ENCODE results near the gene ROCK2. TPM values are rescaled to one million over a fixed set of nuclear protein-coding genes. Genes with fewer than 3 reads are reported as not detected.

Gene ROCK2
- total and polyA plus RNA-seq, 3 donors from 2014 or later, result 4.6 to 33.7 (median 31.3) TPM

- intact Hi-C loops (cut with DNase I; ENCODE audit: low total_unique reads), result no loop called here
- Histone ChIP-seq H3K27ac (no peak overlapping the region), H3K36me3 (ENCODE audit: low read depth, missing control alignments) (no peaks in the 10 kb centered on the region), H3K4me3 (no peak overlapping the region), H3K27me3 (no peaks in the 10 kb centered on the region), H3K4me1 (peaks cover 5% of the 10 kb centered on the region), H3K9me3 (no peaks in the 10 kb centered on the region)
- TF ChIP-seq POLR2A (IDR thresholded peaks at IDR 0.05) (no peak), CTCF (IDR thresholded peaks at IDR 0.05) (no peak)
- DNase-seq, result no peak
- 81 to 84% methylated on average over 15 of the region's 15 CpGs for WGBS, 2 donors
These were observed 183.5 kb downstream of the ROCK2 start for GRCh38 chr2:11160731-11161455.

DNA sequence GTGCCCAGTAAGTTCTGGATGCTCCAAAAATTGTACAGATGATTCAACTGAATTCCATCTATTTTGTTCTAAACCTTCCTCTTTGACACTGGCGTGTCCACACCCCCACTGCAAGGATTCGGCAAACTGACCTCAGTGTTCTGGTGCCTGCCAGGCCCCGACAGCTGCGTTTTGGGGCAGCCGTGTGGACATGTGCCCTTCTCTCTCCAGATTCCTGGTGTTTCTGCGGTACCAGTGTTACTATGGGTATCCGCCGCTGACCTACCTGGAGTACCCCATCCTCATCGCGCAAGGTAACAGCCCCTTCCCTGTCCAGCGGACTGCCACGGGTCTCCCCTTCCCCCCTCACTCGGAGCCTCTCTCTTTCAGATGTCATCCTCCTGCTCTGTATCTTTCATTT, 184.2 kb downstream of the ROCK2 start:
- TF ChIP-seq CTCF (IDR thresholded peaks at IDR 0.05) (no peak), POLR2A (IDR thresholded peaks at IDR 0.05) (no peak)
- no peak overlapping the region for H3K4me3 ChIP-seq
- 83 to 89% methylated on average over 13 of the region's 13 CpGs for WGBS, 2 donors
- no peaks in the 10 kb centered on the region for H3K9me3 ChIP-seq
- intact Hi-C loops (cut with DNase I; ENCODE audit: low total_unique reads), result no loop called here
- DNase-seq, result no peak
- no peaks in the 10 kb centered on the region for H3K27me3 ChIP-seq
- peaks cover 5% of the 10 kb centered on the region for H3K4me1 ChIP-seq
- no peak overlapping the region for H3K27ac ChIP-seq
- no peaks in the 10 kb centered on the region for H3K36me3 ChIP-seq (ENCODE audit: low read depth, missing control alignments)

- no peak overlapping the region for H3K4me3 ChIP-seq
- H3K9me3 ChIP-seq, result no peaks in the 10 kb centered on the region
- DNase-seq, result no peak
- no peaks in the 10 kb centered on the region for H3K27me3 ChIP-seq
- WGBS, 2 donors, result 97 to 98% methylated on average over 13 to 14 of the region's 14 CpGs
- no peak overlapping the region for H3K27ac ChIP-seq
- peaks cover 5% of the 10 kb centered on the region for H3K4me1 ChIP-seq
- intact Hi-C loops (cut with DNase I; ENCODE audit: low total_unique reads), result no loop called here
- H3K36me3 ChIP-seq (ENCODE audit: low read depth, missing control alignments), result no peaks in the 10 kb centered on the region
- TF ChIP-seq POLR2A (IDR thresholded peaks at IDR 0.05) (no peak), CTCF (IDR thresholded peaks at IDR 0.05) (no peak)
These were observed 184.8 kb downstream of the ROCK2 start for GRCh38 chr2:11159574-11160170.

GRCh38 chr2:11158916-11159573, 185.4 kb downstream of the ROCK2 start:
- Histone ChIP-seq H3K27ac (no peak overlapping the region), H3K9me3 (no peaks in the 10 kb centered on the region), H3K27me3 (no peaks in the 10 kb centered on the region), H3K36me3 (ENCODE audit: low read depth, missing control alignments) (no peaks in the 10 kb centered on the region), H3K4me3 (no peak overlapping the region), H3K4me1 (peaks cover 11% of the 10 kb centered on the region)
- DNase-seq, result no peak
- WGBS, 2 donors, result 89 to 95% methylated on average over 6 to 10 of the region's 14 CpGs
- intact Hi-C loops (cut with DNase I; ENCODE audit: low total_unique reads), result no loop called here
- no peak for TF ChIP-seq CTCF (IDR thresholded peaks at IDR 0.05)
- no peak for TF ChIP-seq POLR2A (IDR thresholded peaks at IDR 0.05)
